IPS-18a (cell line): ENCODE measurements around the gene CLEC6A.

Experiments
- H3K27ac ChIP-seq: one replicate; pipeline ENCODE4 v1.5.1; 2013; ENCODE audit warnings: low read length
- H3K27me3 ChIP-seq: one replicate; pipeline ENCODE4 v1.6.1; 2013; ENCODE audit warnings: mild to moderate bottlenecking, low read length; ENCODE audit not compliant: control insufficient read depth, insufficient read depth
- H3K36me3 ChIP-seq: one replicate; pipeline ENCODE4 v1.6.1; 2013; ENCODE audit warnings: low read depth, low read length; ENCODE audit not compliant: control insufficient read depth
- H3K4me1 ChIP-seq: one replicate; pipeline ENCODE4 v1.6.1; 2013; ENCODE audit warnings: low read depth, low read length; ENCODE audit not compliant: control insufficient read depth
- H3K4me3 ChIP-seq: one replicate; pipeline ENCODE4 v1.5.1; 2013; ENCODE audit warnings: low read length
- H3K9ac ChIP-seq: one replicate; pipeline ENCODE4 v1.6.1; 2013; ENCODE audit warnings: mild to moderate bottlenecking, low read length, moderate library complexity
- H3K9me3 ChIP-seq: one replicate; pipeline ENCODE4 v1.6.1; 2013; ENCODE audit warnings: low read depth, low read length; ENCODE audit not compliant: control insufficient read depth

Gene CLEC6A

GRCh38 chr12:8499616-8500015 lies 43.9 kb downstream of the CLEC6A start:
- Histone ChIP-seq H3K9ac (no peak overlapping the region), H3K4me3 (no peak overlapping the region), H3K4me1 (peaks cover 16% of the 10 kb centered on the region), H3K27ac (no peak overlapping the region), H3K27me3 (no peaks in the 10 kb centered on the region), H3K9me3 (no peaks in the 10 kb centered on the region), H3K36me3 (no peaks in the 10 kb centered on the region)

GRCh38 chr12:8501720-8502119 lies 46.0 kb downstream of the CLEC6A start:
- Histone ChIP-seq H3K9ac (no peak overlapping the region), H3K27ac (no peak overlapping the region), H3K4me3 (no peak overlapping the region), H3K27me3 (no peaks in the 10 kb centered on the region), H3K4me1 (peaks cover 8% of the 10 kb centered on the region), H3K9me3 (no peaks in the 10 kb centered on the region), H3K36me3 (no peaks in the 10 kb centered on the region)

- Histone ChIP-seq H3K4me3 (no peak overlapping the region), H3K4me1 (peaks cover 16% of the 10 kb centered on the region), H3K27ac (no peak overlapping the region), H3K9ac (no peak overlapping the region), H3K9me3 (no peaks in the 10 kb centered on the region), H3K36me3 (no peaks in the 10 kb centered on the region), H3K27me3 (no peaks in the 10 kb centered on the region)
Observed at GRCh38 chr12:8504351-8504750, 48.6 kb downstream of the CLEC6A start.

GRCh38 chr12:8507596-8507995 lies 51.8 kb downstream of the CLEC6A start:
- H3K4me1 ChIP-seq: peaks cover 13% of the 10 kb centered on the region
- H3K9me3 ChIP-seq: no peaks in the 10 kb centered on the region
- H3K27ac ChIP-seq: no peak overlapping the region
- no peaks in the 10 kb centered on the region for H3K27me3 ChIP-seq
- no peak overlapping the region for H3K4me3 ChIP-seq
- H3K9ac ChIP-seq: no peak overlapping the region
- no peaks in the 10 kb centered on the region for H3K36me3 ChIP-seq

- H3K9me3 ChIP-seq: no peaks in the 10 kb centered on the region
- H3K27ac ChIP-seq: no peak overlapping the region
- H3K4me3 ChIP-seq: no peak overlapping the region
- H3K36me3 ChIP-seq: no peaks in the 10 kb centered on the region
- peaks cover 13% of the 10 kb centered on the region for H3K4me1 ChIP-seq
- H3K27me3 ChIP-seq: no peaks in the 10 kb centered on the region
- no peak overlapping the region for H3K9ac ChIP-seq
Observed at GRCh38 chr12:8508223-8508622, 52.5 kb downstream of the CLEC6A start.

- H3K9ac ChIP-seq: no peak overlapping the region
- H3K27ac ChIP-seq: no peak overlapping the region
- H3K27me3 ChIP-seq: no peaks in the 10 kb centered on the region
- H3K4me3 ChIP-seq: no peak overlapping the region
- H3K9me3 ChIP-seq: no peaks in the 10 kb centered on the region
- H3K36me3 ChIP-seq: no peaks in the 10 kb centered on the region
- H3K4me1 ChIP-seq: peaks cover 13% of the 10 kb centered on the region
Observed at GRCh38 chr12:8508910-8509841, 53.4 kb downstream of the CLEC6A start.

- H3K36me3 ChIP-seq: no peaks in the 10 kb centered on the region
- no peaks in the 10 kb centered on the region for H3K9me3 ChIP-seq
- no peak within 1 kb of the TSS for H3K27ac ChIP-seq
- peaks cover 8% of the 10 kb centered on the region for H3K4me1 ChIP-seq
- no peaks in the 10 kb centered on the region for H3K27me3 ChIP-seq
- H3K4me3 ChIP-seq: no peak within 1 kb of the TSS
- no peak within 1 kb of the TSS for H3K9ac ChIP-seq
Observed at GRCh38 chr12:8513256-8513655, 57.5 kb downstream of the CLEC6A start, which contains the start of gene CLEC4D. CLEC4D (plus strand) TSS chr12:8513503; CDS start chr12:8513733, 230 bp downstream.

GRCh38 chr12:8517971-8518370 lies 62.2 kb downstream of the CLEC6A start:
- H3K9me3 ChIP-seq: no peaks in the 10 kb centered on the region
- no peaks in the 10 kb centered on the region for H3K27me3 ChIP-seq
- H3K27ac ChIP-seq: no peak overlapping the region
- no peaks in the 10 kb centered on the region for H3K4me1 ChIP-seq
- no peak overlapping the region for H3K9ac ChIP-seq
- H3K4me3 ChIP-seq: no peak overlapping the region
- no peaks in the 10 kb centered on the region for H3K36me3 ChIP-seq

- Histone ChIP-seq H3K4me1 (no peaks in the 10 kb centered on the region), H3K27me3 (no peaks in the 10 kb centered on the region), H3K9me3 (no peaks in the 10 kb centered on the region), H3K9ac (no peak overlapping the region), H3K36me3 (no peaks in the 10 kb centered on the region), H3K27ac (no peak overlapping the region), H3K4me3 (no peak overlapping the region)
Observed at GRCh38 chr12:8519171-8519570, 63.4 kb downstream of the CLEC6A start.

GRCh38 chr12:8527250-8528130 lies 71.7 kb downstream of the CLEC6A start:
- Histone ChIP-seq H3K4me3 (no peak overlapping the region), H3K4me1 (peaks cover 4% of the 10 kb centered on the region), H3K27ac (no peak overlapping the region), H3K9me3 (no peaks in the 10 kb centered on the region), H3K27me3 (no peaks in the 10 kb centered on the region), H3K36me3 (no peaks in the 10 kb centered on the region), H3K9ac (no peak overlapping the region)
